ENCODE data around the gene MIB2.
"Not testable (repeated sequence)": the region's sequence is repeated elsewhere in the genome, so short reads cannot be mapped to it uniquely, and the experiment has no call there.

MIB2 gene

DNA sequence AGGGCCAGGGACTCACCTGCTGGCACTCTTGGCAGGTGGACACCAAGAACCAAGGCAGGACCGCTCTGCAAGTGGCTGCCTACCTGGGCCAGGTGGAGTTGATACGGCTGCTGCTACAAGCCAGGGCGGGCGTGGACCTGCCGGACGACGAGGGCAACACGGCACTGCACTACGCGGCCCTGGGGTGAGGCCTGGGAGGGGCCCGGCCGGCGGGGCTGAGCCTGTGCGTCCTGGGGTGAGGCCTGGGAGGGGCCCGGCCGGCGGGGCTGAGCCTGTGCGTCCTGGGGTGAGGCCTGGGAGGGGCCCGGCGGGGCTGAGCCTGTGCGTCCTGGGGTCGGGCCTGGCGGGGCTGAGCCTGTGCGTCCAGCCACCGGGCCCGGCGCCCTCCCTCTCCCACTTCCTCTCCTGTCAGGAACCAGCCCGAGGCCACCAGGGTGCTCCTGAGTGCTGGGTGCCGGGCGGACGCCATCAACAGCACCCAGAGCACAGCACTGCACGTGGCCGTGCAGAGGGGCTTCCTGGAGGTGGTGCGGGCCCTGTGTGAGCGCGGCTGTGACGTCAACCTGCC is 12.0 kb downstream of the MIB2 start:
- DNase-seq (ENCODE audit: low read depth in 2 of 2): no peak

DNA sequence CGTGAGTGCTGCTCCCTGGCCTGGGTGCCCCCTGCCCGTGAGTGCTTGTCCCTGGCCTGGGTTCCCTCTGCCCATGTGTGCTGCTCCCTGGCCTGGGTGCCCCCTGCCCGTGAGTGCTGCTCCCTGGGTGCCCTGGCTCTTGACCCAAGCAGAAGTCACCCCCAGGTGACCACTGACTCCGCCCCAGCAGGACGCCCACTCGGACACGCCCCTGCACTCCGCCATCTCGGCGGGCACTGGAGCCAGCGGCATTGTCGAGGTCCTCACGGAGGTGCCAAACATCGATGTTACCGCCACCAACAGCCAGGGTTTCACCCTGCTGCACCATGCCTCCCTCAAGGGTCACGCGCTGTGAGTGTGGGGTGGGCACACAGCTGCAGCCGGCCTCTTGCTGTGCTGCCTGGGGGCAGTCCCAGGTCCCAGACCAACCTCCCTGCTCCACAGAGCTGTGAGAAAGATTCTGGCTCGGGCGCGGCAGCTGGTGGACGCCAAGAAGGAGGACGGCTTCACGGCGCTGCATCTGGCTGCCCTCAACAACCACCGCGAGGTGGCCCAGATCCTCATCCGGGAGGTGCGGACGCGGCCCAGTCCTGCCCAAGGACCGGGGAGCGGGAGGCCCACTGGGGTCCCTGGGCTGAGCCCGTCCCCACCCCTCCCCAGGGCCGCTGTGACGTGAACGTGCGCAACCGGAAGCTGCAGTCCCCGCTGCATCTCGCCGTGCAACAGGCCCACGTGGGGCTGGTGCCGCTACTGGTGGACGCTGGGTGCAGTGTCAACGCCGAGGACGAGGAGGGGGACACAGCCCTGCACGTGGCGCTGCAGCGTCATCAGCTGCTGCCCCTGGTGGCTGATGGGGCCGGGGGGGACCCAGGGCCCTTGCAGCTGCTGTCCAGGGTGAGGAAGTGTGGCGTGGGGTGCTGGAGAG is 12.8 kb downstream of the MIB2 start:
- DNase-seq (ENCODE audit: low read depth in 2 of 2): no peak

GRCh38 chr1:1628754-1629429 is 13.6 kb downstream of the MIB2 start:
- DNase-seq (ENCODE audit: low read depth in 2 of 2): no peak

DNA sequence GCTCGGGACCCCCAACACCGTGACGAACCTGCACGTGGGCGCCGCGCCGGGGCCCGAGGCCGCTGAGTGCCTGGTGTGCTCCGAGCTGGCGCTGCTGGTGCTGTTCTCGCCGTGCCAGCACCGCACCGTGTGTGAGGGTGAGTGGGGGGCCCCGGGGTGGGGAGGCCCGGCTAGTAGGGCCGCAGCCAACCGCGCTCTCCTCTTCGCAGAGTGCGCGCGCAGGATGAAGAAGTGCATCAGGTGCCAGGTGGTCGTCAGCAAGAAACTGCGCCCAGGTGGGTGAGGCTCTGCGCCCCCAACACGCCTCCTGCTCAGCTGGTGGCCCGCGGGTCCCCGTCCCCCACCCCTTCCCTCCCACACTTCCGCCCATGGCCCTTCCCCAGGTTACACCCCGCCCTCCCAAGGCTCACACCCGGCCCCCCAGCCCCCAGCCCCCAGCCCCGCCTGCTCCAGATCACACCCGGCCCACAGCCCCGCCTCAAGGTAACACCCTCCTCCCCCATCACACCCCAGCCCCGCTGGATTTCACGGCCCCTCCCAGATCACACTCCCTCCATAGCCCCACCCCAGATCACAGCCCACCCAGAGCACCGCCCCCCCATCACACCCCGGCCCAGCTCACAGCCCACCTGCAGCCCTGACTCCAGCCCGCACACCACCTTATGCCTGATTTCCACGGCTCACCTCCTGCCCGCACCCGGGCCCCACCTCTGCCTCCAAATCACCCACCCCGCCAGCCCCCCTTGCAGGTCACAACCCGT is 14.3 kb downstream of the MIB2 start:
- no peak for DNase-seq (ENCODE audit: low read depth in 2 of 2)

- peak; percentile 45 to 49 for DNase-seq (ENCODE audit: low read depth in 2 of 2)
Observed at GRCh38 chr1:1630191-1630964, 15.1 kb downstream of the MIB2 start.

GRCh38 chr1:1630965-1631781 is 15.9 kb downstream of the MIB2 start:
- no peak for DNase-seq (ENCODE audit: low read depth in 2 of 2)

DNA sequence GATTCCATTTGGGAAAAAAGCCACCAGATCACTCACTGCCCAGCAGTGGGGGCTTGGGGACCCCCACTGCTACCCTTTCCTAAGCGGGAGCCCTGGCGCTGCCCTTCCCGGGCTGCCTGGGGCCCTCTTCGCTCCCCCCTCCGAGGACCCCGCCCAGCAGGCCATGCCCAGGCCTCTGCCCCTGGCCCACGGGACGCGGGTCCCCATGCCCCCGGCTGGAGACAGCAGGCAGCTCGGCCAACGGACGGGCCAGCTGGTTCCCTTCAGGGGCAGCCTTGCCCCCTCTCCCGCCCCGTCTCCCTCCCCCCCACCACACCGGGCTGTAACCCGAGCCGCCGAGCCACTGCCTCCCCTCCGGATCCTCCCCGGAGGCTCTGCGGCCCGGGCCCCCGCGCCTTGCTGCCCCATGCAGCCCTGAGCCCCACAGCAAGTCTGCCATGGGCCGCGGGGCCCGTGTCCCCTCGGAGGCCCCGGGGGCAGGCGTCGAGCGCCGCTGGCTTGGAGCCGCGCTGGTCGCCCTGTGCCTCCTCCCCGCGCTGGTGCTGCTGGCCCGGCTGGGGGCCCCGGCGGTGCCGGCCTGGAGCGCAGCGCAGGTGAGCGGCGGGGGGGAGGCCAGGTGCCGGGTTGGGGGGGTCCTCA is 16.6 kb downstream of the MIB2 start, which contains the start of gene MMP23B:
Gene MMP23B (plus strand): TSS at position 392 of the 639 bp plus-strand sequence. CDS start 46 bp downstream, at position 438.
- DNase-seq (ENCODE audit: low read depth in 2 of 2): no peak

DNA sequence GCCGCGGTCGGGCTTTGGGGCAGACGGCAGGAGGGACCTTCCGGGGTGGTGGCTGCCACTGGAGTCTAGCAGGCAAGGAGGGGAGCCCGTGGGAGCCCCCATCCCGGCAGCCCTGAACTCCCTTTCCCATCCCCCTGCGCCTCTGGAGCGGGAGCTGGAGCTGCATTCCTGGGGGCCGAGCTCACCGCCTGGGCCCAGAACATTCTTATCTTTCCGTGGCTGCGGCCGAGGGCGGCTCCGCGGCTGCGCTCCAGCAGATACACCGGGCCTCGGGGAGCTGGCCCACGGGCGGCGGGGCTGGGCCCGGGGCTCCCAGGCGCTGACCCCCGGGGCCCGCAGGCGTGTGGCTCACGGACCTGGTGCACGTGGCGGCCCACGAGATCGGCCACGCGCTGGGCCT is 18.1 kb downstream of the MIB2 start:
- DNase-seq (ENCODE audit: low read depth in 2 of 2): not testable (repeated sequence)

DNA sequence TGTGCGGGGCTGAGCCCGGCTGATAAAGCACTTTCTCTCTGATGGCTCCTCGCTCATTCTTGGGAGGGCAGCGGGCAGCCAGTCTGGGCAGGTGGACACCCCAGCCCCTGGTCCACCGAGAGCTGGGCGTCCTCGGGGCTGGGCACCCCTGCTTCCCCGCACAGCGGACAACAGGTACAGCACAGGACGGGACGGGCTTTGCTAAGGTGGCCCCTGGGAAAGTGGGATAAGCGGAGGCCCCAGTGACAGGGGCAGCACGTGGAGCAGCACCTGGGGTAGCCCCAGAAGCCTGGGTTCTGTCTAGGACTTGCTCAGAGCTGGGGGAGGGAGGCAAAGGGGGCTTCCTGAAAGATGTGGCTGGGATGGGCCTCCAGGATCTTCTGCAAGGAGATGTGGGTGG is 19.3 kb downstream of the MIB2 start:
- not testable (repeated sequence) for DNase-seq (ENCODE audit: low read depth in 2 of 2)

DNA sequence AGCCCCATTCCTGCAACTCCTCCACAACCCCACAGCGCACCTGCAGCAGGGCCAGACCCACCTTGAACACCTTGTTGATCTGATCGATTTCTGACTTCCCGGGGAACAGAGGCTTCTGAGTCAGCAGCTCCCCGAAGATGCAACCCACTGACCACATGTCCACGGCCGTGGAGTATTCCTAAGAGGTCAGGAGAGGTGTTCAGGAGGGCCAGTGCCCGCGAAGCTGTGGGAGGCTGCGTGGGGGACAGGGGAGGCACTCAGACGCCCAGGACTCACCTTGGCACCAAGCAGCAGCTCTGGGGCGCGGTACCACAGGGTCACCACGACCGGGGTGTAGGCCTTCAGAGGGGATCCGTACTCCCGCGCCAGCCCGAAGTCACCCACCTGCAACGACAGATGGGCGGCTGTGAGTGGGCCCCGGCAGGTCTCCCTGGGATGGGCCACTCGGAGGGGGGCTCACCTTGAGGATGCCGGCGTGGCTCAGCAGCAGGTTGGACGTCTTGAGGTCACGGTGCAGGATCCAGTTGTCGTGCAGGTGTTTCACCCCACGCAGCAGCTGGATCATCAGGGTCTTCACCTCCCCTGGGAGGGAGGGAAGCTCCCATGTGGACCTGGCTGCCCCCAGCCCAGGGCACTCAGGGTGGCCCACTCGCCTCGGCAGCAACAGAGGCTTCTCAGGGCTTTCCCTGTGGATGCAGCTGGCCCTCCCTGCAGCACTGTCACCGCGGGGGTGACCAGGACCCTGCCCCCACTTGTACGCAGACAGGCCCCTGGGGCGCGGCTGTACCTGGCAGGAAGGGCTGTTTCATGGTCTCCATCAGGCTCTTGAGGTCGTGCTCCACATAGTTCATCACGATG is 21.6 kb downstream of the MIB2 start:
- DNase-seq (ENCODE audit: low read depth in 2 of 2): not testable (repeated sequence)

- DNase-seq (ENCODE audit: low read depth in 2 of 2): not testable (repeated sequence)
Observed at GRCh38 chr1:1637479-1637875, 22.2 kb downstream of the MIB2 start.

- not testable (repeated sequence) for DNase-seq (ENCODE audit: low read depth in 2 of 2)
Observed at GRCh38 chr1:1638528-1638927, 23.2 kb downstream of the MIB2 start.

GRCh38 chr1:1639368-1639767 is 24.1 kb downstream of the MIB2 start:
- not testable (repeated sequence) for DNase-seq (ENCODE audit: low read depth in 2 of 2)

DNA sequence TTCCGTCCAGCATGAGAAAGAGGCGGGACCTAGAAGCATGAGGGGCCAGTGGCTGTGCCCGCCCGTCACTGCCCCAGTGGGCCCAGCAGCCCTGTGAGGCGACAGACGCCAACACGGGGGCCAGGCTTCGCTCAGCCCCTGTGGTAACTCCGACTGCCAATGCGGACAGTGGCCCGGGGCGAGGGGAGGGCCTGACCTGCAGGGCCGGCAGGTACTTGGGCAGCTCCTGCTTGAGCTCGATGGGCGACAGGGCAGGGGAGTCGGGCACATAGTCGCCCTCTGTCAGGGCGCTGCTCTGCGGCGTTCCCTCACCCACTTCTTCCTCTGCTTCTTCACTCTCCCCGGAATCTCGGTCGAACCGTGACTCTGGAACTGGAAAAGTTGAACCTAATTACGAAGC is 24.8 kb downstream of the MIB2 start:
- DNase-seq (ENCODE audit: low read depth in 2 of 2): not testable (repeated sequence)

GRCh38 chr1:1640711-1641461 is 25.6 kb downstream of the MIB2 start:
- DNase-seq (ENCODE audit: low read depth in 2 of 2): not testable (repeated sequence)

DNA sequence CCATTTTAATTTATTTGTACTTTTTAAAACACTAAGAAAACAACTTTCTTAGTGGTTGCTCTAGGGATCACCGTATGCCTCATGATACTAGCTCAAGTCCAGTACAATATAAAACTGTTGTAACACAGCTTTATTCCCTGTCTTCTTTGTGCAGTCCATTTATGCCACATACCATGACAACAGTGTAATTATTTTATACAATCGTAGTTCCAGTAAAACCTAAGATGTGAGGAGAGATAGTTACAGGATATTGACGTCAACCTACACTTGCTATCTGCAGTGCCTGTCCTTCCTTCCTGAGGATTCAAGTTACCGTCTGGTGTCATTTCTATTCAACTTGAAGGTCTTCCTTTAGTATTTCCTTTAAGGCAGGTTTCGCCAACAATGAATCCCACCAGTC is 31.0 kb downstream of the MIB2 start:
- not testable (repeated sequence) for DNase-seq (ENCODE audit: low read depth in 2 of 2)

GRCh38 chr1:1647567-1648241 is 32.4 kb downstream of the MIB2 start:
- DNase-seq (ENCODE audit: low read depth in 2 of 2): not testable (repeated sequence)
